UCSD-AML1 (cell line): ENCODE measurements around the gene GNAI1.
"Not testable (repeated sequence)": the region's sequence is repeated elsewhere in the genome, so short reads cannot be mapped to it uniquely, and the experiment has no call there.

ENCODE experiments used
- DNase-seq: peaks from one replicate; lab custom pipeline; 2025; ENCODE audit not compliant: unreplicated experiment; lab: John Stamatoyannopoulos, UW

GNAI1 gene

DNA sequence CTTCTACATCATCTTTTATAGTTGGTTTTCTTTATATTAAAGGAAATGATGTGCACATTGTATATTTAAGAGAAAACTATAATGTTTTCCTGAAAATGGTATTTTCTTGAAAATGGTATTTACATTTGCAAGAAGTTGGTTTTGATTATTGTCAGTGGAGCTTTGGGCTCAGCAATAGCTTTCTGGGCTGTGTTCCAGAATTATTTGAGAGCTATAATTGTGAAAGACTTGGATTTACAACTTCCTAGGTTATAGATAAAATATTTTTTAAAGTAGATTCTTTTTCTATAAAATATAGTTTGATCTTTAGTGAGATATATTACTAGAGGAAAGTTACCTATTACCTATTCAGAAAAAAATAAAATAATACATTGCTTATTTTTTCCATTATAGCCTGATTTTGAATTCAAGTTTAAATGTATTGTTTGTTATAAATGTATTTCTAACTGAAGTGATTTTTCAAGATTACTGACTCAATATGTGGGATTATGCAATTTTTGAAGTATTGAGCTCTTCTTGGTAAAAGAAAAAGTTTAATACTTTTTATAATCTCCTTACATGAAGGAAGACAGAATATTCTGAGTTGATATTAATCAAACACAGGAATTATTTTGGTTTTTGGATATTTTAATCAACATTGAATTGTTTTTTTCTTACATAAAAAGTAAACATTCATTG lies 20.2 kb downstream of the GNAI1 start:
- no peak for DNase-seq

DNA sequence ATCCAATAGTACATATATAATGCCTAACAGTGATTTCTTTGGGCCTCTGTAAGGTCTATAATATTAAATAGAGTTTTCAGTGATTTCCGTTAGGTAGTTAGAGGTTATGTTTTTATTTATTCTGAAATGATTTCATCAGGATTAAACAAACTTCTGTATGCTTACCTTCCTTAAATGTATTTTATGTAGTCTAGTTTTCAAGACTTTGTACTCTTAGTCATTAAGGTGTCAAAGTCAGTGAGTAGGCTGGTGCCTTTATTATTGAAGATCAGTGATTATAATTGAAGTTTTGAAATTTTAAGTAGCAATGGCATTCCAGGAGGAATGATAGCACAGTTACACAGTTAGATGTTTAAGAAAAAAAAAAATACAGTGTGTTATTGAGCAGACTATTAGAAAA lies 20.7 kb downstream of the GNAI1 start:
- DNase-seq, result no peak

DNA sequence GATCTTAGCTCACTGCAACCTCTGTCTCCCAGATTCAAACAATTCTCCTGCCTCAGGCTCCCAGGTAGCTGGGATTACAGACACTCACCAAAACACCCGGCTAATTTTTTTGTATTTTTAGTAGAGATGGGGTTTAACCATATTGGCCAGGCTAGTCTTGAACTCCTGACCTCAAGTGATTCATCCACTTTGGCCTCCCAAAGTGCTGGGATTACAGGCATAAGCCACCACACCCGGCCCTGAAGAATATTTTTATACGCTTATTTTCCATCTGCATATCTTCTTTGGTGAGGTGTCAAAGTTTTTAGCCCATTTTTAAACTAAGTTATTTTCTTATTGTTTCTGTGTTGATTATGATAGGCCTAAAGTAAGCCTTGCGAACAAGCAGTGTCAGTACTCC lies 23.1 kb downstream of the GNAI1 start:
- DNase-seq, result not testable (repeated sequence)

DNA sequence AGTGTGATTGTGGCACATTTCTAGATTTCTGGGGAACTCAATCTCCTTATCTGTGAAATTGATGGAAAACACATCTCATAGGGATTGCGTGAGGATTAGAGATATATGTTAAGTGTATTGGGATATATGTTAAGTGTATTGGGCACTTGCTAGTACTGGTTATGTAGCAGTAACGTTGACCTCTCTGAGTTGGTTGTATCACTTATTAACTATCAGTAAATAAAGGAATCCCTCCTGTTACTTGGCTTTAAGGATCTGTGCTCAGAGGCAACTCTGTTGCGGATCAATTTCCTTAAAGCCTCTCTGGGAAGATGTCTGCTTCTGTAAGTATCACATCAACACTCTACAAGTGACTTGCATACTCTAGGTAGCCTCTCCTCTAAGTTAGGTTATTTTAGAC lies 25.2 kb downstream of the GNAI1 start:
- no peak for DNase-seq

DNA sequence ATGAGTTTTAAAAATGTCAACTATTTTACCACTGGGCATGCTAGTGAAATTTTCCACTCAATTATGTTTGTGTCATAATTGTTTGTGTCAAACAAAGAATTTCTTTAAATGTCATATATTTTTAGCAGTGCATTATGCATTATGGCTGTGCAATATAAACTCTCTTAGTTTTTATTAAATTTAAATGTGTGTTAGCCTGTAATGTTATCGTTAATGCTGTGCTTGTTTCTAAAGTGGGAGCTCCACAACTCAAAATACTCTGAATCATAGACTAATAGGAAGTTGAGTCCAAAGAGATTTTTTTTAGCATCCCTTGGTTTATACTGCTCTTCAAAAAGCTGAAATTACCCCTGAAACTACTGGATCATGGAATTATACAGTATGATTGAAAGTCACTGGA lies 26.8 kb downstream of the GNAI1 start:
- DNase-seq, result no peak

DNA sequence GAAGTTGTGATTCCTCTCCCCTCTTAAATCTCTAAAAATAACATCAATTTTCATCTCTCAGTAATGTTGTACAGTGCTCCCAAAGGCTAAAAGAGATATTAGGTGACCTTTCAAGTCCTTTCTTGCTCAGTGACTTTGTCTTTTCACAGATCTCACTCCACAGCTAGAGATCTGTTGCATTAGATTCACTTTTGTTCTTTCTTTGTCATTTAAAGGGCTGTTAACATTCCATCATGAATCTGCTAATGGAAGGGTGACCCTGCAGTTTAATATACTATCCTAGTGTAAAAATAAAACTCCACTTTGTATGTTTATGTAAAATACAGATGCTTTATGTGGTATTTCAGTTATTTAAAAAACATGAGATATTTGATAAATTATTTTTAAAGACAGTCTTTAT lies 30.5 kb downstream of the GNAI1 start:
- no peak for DNase-seq

DNA sequence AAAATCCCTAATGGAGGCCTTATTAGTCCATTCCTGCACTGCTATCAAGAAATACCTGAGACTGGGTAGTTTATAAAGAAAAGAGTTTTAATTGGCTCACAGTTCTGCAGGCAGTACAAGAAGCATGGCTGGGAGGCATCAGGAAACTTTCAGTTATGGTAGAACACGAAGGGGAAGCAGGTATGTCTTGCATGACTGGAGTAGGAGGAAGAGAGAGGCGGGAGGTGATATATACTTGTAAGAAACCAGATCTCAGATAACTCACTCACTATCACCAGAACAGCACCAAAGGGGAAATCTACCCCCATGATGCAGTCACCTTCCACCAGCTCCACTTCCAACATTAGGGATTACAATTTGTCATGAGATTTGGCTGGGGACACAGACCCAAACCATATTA lies 35.8 kb downstream of the GNAI1 start:
- DNase-seq, result no peak

DNA sequence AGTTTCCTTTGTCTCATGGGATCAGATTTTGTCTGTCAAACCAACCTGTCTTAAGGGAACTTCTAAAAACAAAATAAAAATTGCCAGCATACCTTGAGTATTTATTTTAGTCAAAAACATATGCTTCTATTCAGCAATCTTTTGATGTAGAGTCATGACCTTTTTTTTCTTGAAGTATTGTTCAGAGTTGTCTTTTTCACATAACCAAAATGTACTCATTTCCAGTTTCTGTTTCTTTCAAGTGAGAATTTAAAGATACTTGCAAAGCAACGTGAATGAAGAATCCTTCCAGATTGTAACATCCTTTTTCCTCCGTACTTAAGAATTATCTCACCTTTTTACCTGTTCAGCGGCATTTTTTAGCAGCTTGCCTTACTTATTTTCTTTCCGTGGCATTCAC lies 37.8 kb downstream of the GNAI1 start:
- DNase-seq, result no peak

DNA sequence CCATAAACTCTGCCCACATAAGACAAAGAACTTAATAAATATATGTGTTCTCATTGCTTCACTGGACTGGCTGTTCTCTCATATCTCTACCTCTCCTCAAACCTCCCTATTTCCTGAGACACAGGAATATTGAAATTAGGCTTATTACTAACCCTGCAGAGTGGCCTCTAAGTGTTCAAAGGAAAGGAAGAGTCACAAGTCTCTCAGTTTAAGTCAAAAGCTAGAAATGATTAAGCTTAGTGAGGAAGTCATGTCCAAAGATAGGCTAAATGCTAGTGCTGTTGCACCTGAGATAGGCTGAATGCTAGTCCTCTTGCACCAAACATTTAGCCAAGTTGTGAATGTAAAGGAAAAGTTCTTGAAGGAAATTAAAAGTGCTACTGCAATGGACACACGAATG lies 41.1 kb downstream of the GNAI1 start:
- no peak for DNase-seq

DNA sequence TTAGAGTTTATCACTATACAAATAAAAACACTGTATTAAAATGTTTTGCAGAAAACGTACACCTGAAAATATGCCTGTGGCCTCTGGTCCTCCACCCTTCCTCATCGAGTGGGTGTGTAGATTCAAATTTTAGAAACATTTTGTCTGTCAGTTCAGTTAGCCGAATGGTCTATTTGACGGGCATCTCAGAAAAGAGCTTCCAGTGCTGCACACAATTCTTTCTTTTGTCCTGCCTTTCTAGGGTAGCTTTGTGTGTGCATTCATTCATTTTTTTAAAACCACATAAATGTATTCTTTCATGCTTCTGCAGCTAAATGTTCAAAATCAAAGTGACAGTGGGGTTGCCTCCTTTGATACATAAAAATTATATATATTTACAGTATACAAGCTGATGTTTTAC lies 46.8 kb downstream of the GNAI1 start:
- DNase-seq, result no peak

DNA sequence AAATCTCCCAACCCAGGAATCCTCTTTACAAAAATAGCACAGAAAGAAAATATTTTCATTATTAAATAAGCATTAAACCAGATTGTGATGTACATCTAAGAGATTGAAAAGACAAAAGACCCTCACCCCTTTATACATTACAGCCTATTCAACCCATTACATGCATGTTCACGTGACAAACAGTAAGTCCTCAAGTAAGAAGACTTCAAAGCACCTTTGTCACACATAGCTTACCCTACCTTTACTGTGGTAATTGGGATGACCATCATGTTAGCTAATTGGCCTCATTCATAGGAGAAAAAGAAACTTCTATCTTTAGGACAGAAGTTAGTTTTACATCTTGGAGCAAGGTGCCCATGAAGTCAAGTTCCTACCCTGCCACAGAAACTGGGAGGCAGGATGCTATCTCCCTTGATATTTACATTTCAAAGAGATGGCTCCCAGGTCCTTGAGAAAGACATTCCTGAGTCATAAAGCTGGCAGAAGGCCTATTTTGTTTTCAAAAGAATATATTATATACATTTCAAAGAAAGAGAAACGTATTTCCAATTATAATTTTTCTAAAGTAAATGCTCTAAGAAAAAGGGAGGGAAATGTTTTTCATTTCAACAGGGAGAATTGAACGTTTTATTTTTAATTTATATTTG lies 48.1 kb downstream of the GNAI1 start:
- DNase-seq, result no peak

DNA sequence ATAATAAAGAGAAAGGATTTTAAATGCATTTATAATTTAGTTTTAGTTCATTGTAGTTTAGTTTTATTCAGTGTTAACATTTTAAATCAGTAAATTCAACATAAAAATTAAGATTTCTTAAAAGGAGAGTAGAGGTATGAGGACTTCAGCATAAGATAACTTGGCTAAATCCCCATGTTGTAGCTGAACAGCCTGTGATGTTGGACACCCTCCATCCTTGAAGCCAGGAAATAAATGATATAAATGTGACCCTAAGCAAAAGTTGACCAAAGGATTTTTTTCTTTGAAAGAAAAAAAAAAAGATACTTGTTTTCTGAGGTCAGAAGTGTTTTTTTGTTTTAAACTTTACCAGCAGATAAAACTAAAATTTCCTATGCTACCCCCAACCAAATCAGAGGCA lies 48.7 kb downstream of the GNAI1 start:
- no peak for DNase-seq

DNA sequence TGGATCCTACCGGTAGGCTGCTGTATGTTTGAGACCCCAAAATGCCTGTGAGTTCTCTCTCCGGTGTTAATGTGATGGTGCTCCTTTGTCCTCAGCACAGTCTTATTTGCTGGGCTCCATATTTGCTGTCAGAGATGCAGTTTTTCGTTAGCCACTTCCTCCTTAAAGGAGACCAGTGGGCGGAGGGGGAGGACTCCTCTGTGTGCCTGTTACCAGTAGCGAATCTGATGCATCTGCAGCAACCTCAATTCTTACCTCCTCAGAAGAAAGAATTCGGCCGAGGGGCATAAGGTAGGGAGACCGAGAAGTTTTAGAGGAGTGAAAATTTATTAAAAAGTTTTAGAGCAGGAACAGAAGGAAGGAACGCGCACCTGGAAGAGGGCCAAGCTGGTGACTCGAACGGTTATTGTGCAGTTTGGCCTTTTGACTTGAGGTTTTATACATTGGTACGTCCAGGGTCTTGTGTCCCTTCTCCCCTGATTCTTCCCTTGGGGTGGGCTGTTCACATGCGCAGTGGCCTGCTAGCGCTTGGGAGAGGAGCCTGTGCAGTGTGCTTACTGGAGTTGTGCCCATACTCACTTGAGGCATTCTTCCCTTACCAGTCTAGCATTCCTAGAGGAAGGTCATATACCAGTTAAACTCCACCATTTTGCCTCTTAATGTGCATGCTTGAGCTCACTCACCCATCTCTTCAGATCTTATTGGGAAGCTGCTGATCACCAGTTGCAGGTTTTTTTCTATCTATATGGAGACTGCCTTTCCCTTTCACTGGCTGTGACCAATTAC lies 49.5 kb downstream of the GNAI1 start:
- no peak for DNase-seq

DNA sequence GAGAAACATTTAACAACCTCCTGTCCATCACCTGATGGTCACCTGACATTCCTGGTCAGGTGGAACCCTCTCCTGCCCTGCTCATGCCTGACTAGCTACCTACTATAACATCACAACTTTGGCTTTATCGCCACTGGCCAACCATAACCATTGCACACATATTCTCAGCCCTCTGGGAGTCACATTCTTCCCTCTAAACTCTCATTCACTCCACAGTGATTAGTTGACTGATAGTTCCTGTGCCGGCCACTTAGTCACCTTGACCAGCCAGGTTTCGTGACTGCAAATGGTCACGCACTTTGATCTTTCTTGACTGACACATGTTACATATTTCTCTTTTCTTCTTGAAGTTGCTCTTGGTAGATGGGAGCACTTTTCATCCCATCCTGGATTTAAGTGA lies 50.1 kb downstream of the GNAI1 start:
- DNase-seq, result no peak

DNA sequence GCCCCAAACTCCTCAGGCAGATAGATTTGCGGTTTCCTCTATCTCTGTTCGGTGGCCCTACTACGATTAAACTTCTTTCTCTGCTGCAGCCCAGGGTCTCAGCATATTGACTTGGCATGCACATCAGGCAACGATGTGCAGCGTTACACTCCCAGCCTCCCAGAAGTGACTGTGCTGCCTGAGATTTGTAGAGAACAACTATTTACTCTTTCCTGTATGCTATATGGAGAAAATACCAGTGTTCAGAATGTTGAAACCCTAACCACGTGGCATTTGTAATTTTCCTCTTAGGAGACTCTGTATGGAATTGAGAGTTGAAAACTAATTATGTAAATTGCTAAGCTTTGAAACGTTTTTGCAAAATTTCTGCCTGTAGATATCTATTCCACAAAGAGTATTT lies 50.9 kb downstream of the GNAI1 start:
- DNase-seq, result no peak

DNA sequence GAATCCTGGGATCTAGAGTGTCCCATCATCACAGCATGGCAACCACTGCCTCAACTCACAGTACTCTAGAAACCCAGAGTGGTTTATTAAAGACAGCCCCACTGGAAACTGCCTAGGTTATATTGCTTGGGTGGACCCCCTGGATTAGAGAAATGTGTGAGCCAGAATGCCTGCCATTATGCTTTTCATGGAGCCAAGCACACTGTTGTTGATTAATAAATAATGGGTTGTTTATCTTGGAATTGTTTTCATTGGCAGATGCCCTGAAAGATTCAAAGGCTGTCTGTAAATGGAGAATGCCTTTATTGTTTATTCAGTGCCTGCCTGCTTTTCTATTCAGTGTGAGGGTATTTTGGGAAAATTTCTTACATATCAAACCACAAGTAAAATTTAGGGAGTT lies 52.1 kb downstream of the GNAI1 start:
- no peak for DNase-seq

DNA sequence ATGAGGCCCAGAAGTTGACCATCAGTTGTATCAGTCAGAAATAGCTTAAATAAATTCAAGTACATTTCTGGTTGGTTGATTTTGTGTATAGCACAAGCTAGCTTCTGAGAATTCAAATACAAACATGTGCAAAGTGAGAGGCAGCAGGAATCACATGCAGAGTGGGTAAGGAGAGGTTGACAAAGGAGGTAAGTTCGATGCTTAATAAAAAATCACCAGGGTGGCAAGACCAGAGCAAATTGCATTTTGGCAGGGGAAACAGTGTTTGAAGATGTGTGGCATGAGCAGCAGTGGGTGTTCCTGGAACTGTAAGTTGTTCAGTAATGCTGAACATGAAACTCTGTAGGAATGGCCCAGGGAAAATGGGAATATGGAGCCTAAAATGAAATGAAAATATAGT lies 52.6 kb downstream of the GNAI1 start:
- DNase-seq, result no peak

DNA sequence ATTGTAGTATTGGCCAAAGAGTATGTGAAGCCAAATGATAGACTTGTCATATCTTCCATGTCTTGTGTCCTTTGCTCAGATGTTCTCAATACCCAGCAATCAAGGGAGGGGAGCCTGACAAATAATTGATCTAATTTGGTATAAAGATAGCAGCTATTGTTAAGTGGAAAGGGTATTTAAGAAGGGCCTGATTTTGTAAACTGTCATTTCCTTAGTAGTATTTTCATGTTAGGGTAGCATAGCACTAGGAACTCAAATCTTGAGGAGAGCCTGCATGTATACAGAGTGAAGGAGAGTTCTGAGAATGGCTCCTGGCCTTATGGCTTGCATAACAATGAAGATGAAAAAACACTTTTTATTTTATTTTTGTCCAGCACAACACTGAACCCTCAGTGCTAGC lies 53.1 kb downstream of the GNAI1 start:
- no peak for DNase-seq

DNA sequence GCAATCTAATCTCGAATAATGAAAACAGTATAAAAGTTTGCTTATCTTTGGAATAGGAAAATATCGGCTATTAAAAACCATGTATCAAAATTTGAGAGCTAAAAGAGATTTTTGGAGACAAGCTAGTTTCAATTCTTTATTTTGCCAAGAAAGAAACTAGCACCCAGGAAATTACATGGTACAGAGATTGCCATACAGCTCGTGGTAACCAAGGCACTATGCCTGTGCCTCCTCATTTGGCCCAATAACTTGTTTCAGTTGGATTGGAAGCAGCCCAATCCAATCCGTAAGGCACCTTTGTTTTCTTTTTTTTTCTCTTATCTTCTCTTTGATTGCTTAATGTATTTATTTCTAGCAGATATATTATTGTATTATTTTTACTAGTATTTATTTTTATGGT lies 55.0 kb downstream of the GNAI1 start:
- no peak for DNase-seq

DNA sequence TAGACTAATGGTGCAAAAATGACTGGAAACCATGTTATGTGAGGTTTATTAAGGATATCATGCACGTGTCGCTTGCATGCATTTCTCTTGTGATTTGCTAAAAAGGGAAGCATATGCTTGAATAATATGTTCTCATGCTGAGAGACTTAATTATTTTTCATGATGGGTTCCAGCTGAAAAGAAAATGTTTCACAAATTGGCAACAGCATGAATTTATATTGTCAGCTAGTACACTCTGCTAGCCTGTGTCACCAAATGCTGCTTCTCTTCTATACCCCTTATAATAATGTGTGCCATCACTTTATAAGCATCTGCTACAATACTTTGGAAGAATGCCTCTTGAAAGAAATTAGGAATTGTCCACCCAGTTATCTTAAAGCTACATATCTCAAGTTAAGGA lies 63.0 kb downstream of the GNAI1 start:
- DNase-seq, result no peak

DNA sequence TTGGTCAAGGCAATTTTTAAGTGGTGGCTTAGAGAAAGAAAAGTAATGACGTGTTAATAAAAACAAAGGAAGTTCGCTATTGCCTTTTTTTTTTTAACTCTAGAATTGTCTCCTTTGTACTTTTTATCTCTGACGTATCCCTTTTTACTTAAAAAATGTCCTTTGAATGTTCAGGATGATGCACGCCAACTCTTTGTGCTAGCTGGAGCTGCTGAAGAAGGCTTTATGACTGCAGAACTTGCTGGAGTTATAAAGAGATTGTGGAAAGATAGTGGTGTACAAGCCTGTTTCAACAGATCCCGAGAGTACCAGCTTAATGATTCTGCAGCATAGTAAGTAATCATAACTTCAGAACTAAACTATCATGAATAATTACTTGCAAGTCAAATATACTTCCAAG lies 64.4 kb downstream of the GNAI1 start:
- no peak for DNase-seq

DNA sequence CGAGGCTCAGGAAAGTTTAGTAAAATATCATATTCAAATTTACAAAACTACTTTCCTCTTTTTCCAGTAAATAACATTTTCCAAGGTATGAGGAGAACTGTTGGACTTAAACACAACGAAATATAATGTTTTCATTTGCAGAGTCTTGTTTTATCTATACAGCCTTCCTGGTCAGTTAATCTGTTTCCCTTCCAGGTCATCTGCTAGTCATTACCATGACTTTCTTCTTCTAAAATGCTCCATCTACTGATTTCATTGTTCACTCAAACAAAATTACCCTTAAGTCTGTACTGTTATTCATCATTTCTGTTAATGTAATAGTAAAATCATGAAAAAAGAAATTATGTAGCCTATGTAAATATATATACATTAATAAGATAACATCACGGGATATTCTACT lies 69.8 kb downstream of the GNAI1 start:
- no peak for DNase-seq
